HG03521 (cell line): ENCODE results near the gene TRAPPC4.
"Not testable (repeated sequence)": the region's sequence is repeated elsewhere in the genome, so short reads cannot be mapped to it uniquely, and the experiment has no call there.

Experiments used
- ATAC-seq: cut with Tn5 transposase; IDR thresholded peaks from one replicate; pipeline ENCODE4 v1.9.1; 2021; ENCODE audit warnings: mild to moderate bottlenecking, moderate library complexity; ENCODE audit not compliant: unreplicated experiment

The TRAPPC4 gene, protein sequence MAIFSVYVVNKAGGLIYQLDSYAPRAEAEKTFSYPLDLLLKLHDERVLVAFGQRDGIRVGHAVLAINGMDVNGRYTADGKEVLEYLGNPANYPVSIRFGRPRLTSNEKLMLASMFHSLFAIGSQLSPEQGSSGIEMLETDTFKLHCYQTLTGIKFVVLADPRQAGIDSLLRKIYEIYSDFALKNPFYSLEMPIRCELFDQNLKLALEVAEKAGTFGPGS

DNA sequence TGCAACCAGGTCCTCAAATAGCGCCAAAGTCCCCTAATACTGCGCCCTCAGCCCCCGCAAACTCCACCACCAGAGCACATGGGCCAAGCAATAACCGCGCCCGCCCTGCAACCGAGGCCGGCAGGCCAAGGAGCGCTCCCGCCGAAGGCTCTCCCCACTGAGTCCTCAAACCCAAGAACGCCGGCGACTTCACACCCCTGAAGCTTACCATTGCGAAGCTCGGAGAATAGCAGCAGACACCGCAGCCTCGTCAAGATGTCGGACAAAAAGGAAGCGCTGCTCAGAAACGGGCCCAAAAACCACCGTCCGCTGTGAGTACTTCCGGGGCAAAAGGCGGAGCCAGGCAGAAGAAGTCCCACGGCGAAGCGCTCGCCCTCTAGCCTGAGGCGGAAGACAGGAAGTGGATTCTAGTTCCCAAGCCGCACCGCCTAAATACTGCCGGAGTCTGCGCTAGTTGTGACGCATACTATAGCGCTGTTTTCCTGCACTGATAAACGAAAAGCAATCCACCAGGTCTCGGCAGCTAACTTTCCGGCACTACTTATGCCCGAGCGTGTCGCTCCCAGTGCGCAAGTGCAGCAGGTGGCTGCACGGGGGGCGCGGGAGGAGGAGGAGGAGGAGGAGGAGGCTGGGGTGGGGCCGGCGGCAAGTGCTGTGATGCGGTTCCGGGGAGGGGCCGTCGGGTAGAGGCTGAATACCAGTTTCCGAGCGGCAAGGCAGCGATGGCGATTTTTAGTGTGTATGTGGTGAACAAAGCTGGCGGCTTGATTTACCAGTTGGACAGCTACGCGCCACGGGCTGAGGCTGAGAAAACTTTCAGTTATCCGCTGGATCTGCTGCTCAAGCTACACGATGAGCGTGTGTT lies at the start of gene TRAPPC4, which contains the start of gene RPS25:
TRAPPC4 (plus strand) TSS at position 693 of the 865 bp plus-strand sequence; CDS start at position 723, 30 bp downstream.
RPS25 (minus strand) TSS at position 270 of the 865 bp plus-strand sequence; CDS start at position 211, 59 bp downstream.
- peak; percentile 86 for ATAC-seq

DNA sequence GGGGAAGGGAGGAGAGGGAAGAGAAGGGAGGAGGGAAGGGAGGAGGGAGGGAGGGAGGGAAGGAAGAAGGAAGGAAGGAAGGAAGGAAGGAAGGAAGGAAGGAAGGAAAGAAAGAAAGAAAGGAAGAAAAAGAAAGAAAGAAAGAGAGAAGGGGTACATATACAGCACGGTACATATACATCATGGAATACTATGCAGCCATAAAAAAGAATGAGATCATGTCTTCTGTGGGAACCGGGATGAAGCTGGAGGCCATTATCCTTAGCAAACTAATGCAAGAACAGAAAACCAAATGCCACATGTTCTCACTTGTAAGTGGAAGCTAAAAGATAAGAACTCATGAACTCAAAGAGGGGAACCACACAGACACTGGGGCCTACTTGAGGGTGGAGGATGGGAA lies 49.1 kb upstream of the TRAPPC4 start:
- ATAC-seq, result not testable (repeated sequence)

DNA sequence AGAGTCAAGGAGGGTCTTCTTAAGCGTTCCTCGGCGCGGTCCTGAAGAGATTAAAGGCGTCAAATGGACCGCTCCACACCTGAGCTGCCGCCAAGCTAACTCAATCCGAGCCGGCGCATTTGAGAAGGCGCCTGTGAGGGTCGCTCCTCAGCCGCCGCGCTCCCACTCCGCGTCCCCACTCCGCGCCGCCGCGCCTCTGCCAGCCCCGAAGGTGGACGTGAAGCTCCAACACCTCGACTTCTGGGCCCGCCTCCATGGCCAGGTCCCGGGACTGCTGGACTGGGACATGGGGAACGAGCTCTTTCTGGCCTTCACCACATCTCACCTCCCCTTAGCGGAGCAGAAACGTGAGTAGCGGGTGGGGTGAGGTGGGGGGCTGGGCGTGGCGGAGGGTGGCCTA lies 46.9 kb upstream of the TRAPPC4 start, which contains the start of gene FOXR1:
FOXR1 (plus strand) TSS at position 116 of the 400 bp plus-strand sequence; CDS start at position 287, 171 bp downstream.
- ATAC-seq, result no peak

DNA sequence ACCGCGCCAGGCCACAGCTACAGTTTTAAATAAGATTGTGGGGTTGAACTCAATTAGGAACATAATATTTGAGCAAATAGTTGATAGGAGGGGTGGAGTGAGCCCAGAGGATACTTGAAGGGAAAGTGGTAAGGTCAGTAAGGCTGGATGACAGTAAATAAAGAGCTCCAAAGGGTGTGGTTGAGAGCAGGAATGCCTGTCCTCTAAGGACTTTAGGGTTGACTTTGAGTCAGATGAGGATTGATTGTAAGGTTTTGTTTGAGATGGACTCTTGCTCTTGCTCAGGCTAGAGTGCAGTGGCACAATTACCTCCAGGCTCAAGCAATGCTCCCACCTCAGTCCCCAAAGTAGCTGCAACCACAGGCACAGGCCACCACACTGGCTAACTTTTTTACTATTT lies 44.6 kb upstream of the TRAPPC4 start:
- ATAC-seq, result no peak

DNA sequence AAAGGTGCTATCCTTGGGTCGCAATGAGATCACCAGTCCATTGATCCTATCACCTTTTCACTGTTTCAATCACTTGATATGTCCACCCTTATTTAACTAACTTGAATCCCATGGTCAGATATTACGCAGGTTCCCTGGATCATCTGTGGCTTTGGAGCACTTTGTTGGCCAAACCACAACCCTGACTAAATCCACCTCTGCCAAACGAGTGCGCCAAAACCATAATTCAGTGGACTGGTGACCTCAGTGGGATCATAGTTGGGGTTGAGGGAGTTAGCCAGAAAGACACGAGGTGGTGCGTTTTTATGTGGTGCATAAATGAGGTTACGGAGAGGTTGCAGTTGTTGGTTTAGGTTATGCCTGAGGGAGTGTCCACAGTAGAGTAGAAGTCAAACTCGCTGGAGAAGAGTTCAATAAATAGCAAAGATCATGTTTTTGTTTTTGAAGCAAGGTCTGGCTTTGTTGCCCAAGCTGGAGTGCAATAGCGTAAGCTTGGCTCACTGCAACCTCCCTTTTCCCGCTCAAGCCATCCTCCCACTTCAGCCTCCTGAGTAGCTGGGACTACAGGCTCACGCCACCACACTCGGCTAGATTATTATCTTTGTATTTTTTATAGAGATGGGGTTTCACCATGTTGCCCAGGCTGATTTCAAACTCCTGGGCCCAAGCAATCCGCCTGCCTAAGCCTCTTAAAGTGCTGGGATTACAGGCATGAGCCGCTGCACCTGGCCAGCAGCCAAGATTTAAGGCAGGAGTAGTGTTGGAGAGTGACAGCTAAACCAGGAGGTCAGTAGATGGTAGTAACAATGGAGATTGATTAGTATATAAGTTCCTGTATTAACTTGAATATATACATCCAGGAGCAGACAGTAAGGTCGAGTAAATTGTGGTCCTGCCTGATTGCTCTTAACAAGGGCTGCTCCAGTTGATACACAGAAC lies 42.5 kb upstream of the TRAPPC4 start:
- ATAC-seq, result no peak

DNA sequence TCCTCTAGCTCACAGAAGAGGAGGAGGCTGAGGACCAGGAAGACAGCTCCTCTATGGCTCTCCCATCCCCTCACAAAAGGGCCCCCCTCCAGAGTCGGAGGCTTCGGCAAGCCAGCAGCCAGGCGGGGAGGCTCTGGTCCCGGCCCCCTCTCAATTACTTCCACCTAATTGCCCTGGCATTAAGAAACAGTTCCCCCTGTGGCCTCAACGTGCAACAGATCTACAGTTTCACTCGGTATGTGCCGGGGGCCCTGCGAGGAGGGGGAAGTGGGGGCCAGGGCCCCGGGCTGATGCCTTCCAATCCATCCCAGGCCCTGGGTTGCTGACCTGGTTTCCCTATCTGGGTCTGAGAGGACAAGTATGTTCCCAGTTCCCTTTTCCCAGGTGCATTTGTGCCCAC lies 39.1 kb upstream of the TRAPPC4 start:
- no peak for ATAC-seq

DNA sequence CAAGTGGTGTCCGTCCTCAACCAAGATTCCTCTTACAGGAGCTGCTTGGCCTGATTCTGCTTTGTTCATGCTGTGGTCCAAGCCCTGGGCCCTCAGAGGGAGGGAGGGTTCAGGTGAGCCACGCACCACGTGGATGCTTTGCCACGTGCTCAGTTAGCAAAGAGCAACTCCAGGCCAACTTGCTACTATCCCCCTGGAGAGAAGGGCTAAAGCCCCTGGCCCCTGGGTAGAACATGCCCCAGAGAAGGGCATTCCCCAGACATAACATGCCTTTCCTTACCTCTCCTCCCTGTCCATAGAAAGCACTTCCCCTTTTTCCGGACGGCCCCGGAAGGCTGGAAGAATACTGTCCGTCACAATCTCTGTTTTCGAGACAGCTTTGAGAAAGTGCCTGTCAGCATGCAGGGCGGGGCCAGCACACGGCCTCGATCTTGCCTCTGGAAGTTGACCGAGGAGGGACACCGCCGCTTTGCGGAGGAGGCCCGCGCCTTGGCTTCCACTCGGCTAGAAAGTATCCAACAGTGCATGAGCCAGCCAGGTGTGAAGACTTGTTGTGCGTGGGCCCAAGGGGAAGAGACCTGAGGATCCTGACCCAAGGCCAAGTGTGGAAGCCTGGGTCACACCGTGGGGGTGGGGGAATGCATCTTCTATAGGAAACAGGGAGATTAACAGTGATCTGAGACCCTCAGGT lies 38.2 kb upstream of the TRAPPC4 start:
- no peak for ATAC-seq

DNA sequence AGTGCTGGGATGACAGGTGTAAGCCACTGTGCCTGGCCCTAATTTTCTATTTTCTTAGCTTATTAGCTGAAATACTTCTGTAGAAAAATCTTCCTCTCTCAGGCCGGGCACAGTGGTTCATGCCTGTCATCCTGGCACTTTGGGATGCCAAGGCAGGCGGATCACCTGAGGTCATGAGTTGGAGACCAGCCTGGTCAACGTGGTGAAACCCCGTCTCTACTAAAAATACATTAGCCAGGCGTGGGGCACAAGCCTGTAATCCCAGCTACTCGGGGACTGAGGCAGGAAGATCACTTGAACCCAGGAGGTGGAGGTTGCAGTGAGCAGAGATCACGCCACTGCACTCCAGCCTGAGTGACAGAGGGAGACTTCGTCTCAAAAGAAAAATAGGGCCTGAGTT lies 34.2 kb upstream of the TRAPPC4 start:
- ATAC-seq, result not testable (repeated sequence)

DNA sequence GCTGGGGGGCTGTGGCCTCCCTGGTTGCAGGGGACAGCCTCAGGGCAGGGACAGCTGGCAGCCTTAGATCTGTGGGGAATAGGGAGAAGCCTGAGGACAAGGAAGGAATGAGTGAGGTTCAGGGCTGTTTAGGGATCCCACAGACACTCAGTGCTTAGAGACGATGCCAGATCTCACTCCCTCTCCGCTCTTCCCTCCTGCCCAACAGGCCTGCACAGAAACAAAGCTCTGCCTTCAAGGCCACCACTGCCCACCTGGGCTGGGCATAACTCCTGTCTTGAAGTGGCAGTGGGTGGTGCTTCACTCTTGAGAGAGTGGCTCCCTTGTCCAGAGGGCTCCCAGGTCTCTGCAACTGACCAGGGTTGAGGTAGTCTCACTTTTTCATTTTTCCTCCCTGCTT lies 33.7 kb upstream of the TRAPPC4 start:
- no peak for ATAC-seq

DNA sequence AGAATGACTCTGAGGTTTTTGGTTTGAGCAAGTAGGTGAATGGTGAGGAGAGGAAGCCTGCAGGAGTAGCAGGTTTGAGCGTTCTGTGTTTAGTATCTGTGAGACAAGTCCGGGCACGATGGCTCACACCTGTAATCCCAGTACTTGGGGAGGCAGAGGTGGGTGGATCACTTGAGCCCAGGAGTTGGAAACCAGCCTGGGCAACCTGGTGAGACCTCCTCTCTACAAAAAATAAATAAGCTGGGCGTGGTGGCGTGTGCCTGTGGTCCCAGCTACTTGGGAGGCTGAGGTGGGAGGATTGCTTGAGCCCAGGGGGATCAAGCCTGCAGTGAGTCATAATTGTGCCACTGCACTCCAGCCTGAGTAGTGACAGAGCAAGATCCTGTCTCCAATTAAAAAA lies 30.3 kb upstream of the TRAPPC4 start:
- ATAC-seq, result no peak

DNA sequence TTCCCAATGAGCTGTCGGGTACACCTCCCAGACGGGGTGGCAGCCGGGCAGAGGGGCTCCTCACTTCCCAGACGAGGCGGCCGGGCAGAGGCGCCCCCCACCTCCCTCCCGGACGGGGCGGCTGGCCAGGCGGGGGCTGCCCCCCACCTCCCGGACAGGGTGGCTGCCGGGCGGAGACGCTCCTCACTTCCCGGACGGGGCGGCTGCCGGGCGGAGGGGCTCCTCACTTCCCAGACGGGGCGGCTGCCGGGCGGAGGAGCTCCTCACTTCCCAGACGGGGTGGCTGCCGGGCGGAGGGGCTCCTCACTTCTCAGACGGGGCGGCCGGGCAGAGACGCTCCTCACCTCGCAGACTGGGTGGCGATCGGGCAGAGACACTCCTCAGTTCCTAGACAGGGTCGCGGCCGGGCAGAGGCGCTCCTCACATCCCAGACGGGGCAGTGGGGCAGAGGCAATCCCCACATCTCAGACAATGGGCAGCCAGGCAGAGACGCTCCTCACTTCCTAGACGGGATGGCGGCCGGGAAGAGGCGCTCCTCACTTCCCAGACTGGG lies 27.0 kb upstream of the TRAPPC4 start:
- not testable (repeated sequence) for ATAC-seq

DNA sequence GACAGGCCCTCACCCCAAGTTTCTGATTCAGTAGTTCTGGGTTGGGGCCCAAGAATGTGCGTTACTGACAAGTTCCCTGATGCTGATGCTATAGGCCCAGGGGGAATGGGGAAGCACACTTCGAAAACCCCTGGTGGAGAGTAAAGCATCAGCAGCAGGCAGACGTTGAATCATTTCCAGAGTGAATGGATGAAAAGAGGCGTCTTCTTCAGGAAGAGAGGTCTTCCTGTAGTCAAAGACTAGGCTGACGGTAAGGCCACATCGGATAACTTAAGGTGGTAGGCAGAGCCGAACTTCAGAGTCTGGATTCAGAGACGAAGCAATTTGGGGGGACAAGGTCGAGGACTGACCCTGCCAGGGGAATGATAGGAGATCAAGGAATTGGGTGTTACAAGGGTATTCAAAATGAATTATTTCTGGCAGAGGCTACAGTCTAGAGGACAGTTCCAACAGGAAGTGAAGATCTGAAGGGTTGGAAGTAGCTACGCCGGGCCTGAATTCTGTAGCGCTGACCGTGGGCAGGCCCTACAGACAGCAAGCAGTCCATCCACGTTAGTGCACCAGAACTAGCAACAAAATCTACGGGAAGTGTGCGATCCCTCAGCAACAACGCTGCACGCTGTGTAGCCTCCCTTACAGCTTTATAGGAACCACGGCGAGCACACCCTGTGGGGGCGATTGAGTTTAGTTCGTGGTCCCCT lies 21.5 kb upstream of the TRAPPC4 start:
- peak; percentile 14 for ATAC-seq

DNA sequence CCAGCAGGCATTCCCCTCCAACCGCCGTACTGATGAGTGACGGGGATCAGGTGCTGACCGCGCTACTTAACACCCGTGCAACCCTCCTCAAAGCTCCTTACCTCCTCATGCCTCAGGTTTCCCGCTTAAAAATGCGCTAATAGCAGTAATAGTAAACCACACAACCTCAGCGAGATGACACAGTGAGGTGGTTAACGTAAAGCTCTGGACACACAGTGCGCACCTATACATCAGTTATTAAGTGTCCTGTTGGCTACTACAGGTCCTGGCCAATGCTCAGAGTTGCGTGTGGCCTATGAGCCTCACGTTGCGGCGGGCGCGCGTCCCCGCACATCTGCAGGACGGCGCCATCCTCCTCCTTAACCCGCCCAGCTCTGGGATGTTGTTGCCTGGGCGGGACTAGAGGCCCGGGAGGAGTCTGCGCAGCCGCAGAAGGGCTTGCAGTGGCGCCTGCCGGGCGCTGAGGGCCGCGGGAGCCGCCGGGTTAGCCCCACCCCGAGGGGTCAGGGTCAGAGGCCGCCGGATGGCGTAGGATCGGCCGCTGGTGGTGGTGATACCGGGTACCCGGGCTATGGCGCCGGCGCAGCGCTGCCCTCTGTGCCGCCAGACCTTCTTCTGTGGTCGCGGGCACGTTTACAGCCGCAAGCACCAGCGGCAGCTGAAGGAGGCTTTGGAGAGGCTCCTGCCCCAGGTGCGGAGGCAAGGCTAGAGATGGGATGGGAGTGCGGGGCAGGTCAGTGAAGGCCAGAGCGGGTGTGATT lies 20.8 kb upstream of the TRAPPC4 start, which contains the start of gene CENATAC:
CENATAC (plus strand) TSS at position 512 of the 761 bp plus-strand sequence; CDS start at position 572, 60 bp downstream.
- ATAC-seq, result peak; percentile 89

DNA sequence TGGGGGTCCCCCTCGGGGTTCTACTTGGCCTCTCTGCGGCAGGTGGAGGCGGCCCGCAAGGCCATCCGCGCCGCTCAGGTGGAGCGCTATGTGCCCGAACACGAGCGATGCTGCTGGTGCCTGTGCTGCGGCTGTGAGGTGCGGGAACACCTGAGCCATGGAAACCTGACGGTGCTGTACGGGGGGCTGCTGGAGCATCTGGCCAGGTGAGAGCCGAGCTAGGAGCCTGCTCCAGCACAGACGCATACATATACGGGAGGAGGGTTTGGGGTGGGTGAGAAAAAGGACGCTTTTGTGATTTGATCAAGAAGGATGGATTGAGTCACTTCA lies 20.2 kb upstream of the TRAPPC4 start:
- peak; percentile 19 for ATAC-seq

DNA sequence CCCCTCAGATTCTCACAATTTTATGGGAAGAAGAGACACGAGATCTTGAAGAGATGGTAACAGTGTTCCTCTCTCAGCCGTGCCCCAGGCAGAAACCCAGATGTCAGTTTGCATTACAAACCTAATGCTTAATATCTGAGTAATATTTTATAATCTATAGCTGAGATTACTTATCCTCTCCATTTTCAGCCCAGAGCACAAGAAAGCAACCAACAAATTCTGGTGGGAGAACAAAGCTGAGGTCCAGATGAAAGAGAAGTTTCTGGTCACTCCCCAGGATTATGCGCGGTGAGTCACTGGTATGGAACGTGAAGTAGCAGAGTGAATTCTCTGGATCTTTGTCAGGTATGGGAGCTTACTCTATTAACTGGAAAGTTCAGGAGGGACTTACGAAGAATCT lies 19.7 kb upstream of the TRAPPC4 start:
- no peak for ATAC-seq

DNA sequence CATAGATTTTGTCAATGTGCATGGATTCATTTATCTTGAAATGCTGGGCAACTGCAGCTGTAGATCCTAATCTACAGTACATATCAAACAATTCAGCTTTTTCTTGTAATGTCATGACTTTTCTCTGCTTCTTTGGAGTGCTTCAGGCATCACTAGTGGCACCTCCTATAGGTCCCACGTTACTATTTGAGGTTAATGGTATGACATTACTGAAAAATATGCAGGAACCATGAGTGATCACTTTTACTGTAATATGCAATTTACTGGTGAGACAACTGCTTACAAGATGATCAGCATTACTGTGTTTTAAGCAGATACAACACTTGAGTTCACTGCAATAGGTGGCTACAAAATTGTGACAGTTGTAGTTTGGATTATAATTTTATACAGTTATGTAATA lies 17.7 kb upstream of the TRAPPC4 start:
- no peak for ATAC-seq

DNA sequence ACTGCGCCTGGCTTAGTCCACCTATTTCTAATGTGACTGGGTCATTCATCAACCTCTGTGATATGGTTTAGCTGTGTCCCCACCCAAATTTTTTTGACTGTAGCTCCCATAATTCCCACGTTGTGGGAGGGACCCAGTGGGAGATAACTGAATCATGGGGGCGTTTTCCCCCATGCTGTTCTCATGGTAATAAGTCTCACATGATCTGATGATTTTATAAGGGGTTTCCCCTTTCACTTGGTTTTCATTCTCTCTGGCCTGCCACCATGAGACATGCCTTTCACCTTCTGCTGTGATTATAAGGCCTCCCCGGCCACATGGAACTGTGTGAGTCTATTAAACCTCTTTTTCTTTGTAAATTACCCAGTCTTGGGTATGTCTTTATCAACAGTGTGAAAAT lies 11.9 kb upstream of the TRAPPC4 start:
- no peak for ATAC-seq

DNA sequence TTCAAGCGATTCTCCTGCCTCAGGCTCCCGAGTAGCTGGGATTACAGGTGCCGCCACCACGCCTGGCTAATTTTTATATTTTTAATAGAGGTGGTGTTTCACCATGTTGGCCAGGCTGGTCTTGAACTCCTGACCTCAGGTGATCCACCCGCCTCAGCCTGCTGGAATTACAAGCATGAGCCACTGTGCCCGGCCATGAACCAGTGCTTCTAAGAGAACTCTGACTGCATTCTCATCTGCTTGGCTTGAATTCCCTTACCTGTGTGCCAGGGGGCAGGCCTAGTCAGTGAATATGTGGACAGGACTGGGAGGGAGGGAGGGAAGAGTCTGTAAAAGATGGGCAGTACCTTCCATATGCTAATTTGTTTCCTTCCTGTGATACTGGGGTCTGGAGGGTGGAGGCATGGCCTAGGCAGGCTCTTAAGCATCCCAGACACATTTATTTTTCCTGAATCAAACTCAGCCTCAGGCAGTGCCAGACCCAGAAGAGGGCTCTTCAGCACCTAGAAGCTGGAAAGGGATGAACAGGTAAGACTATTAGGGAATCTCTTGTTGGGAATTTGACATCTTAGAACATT lies 7.0 kb upstream of the TRAPPC4 start:
- no peak for ATAC-seq
